OCI-LY7 (cell line): ENCODE measurements around the gene CPEB4.

ENCODE experiments used
- CTCF ChIP-seq: fragments of 200-600 bp; sonication (generic); conservative IDR thresholded peaks from 2 replicates; pipeline ENCODE4 v1.5.1; 2014; ENCODE audit warnings: mild to moderate bottlenecking, antibody characterized with exemption, low read length, moderate library complexity, mixed read lengths
- EZH2phosphoT487 ChIP-seq: fragments of 200-600 bp; sonication (generic); IDR thresholded peaks from 2 replicates; pipeline ENCODE4 v1.6.1; 2018; ENCODE audit warnings: low read depth, borderline replicate concordance, mild to moderate bottlenecking, mixed run types, antibody characterized with exemption, low read length, moderate library complexity, mixed read lengths

DNA sequence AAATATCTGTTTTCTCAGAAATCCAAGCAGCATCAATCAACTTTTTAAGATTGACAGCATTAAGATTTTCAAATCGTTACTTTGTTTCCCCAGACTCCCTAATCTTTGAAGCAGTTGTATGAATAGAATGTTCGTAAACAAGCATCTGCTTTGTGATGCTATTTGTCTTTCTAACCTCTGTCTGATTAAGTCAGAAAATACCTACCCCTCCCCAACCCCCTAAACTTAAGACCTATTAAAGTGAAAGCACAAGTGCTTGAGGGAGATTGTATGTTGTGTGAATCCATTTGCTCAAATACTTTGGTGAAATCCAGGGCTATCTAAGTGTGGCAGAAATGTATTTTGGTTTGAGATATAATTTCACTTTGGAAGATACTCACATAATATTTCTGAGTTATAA is 53.0 kb downstream of the CPEB4 start:
- TF ChIP-seq CTCF, result no peak
- no peak for TF ChIP-seq EZH2phosphoT487
